Endodermal cell (in vitro differentiated cells): ENCODE results near the gene MRPS35. TPM values are rescaled to one million over a fixed set of nuclear protein-coding genes. Genes with fewer than 3 reads are reported as not detected.

Source experiments
- DNase-seq: peaks from one replicate; pipeline ENCODE4 v3.0.0-alpha.2; 2017
- H3K27ac ChIP-seq: 2 replicates; pipeline ENCODE4 v1.5.1; 2013; ENCODE audit warnings: mild to moderate bottlenecking, low read depth, low read length, moderate library complexity
- H3K27me3 ChIP-seq: 2 replicates; pipeline ENCODE4 v1.6.1; 2013; ENCODE audit warnings: mild to moderate bottlenecking, low read length, moderate library complexity; ENCODE audit not compliant: insufficient read depth, control insufficient read depth, poor library complexity, severe bottlenecking
- H3K36me3 ChIP-seq: 2 replicates; pipeline ENCODE4 v1.7.0; 2013; ENCODE audit warnings: mild to moderate bottlenecking, low read length, moderate library complexity; ENCODE audit not compliant: control insufficient read depth, insufficient read depth
- H3K4me1 ChIP-seq: one replicate; pipeline ENCODE4 v1.7.0; 2013; ENCODE audit warnings: low read length; ENCODE audit not compliant: control insufficient read depth, insufficient read depth
- H3K4me3 ChIP-seq: 2 replicates; pipeline ENCODE4 v1.5.1; 2013; ENCODE audit warnings: mild to moderate bottlenecking, low read length, moderate library complexity
- H3K9ac ChIP-seq: 2 replicates; pipeline ENCODE4 v1.6.1; 2013; ENCODE audit warnings: mild to moderate bottlenecking, low read length, moderate library complexity; ENCODE audit not compliant: poor library complexity, severe bottlenecking; ENCODE audit errors: extremely low read depth
- H3K9me3 ChIP-seq: 2 replicates; pipeline ENCODE4 v1.6.1; 2013; ENCODE audit warnings: mild to moderate bottlenecking, low read length, moderate library complexity; ENCODE audit not compliant: control insufficient read depth
- H3K27ac Mint-ChIP-seq: 2 replicates; pipeline ENCODE4 v1.8.0; 2020; ENCODE audit warnings: mixed read lengths
- H3K27me3 Mint-ChIP-seq: 2 replicates; pipeline ENCODE4 v1.8.0; 2021; ENCODE audit warnings: mild to moderate bottlenecking, mixed read lengths; ENCODE audit not compliant: insufficient read depth
- H3K36me3 Mint-ChIP-seq: 2 replicates; pipeline ENCODE4 v1.8.0; 2020; ENCODE audit warnings: low read depth, mixed read lengths
- H3K4me1 Mint-ChIP-seq: 2 replicates; pipeline ENCODE4 v1.8.0; 2020; ENCODE audit warnings: mixed read lengths
- H3K4me3 Mint-ChIP-seq: 2 replicates; pipeline ENCODE4 v1.8.0; 2020; ENCODE audit warnings: mild to moderate bottlenecking, moderate library complexity, mixed read lengths
- H3K9me3 Mint-ChIP-seq: 2 replicates; pipeline ENCODE4 v1.8.0; 2020; ENCODE audit warnings: mild to moderate bottlenecking, mixed read lengths
- WGBS, 2 experiments: methylation state at CpG; one replicate each; pipeline versions ENCODE4 v1.1.5 to v1.1.7; 2013; ENCODE audit warnings: missing lambda C conversion rate in 2 of 2, mixed read lengths in 1 of 2; ENCODE audit not compliant: insufficient coverage in 1 of 2, insufficient read length in 1 of 2; 5-methylcytosine and 5-hydroxymethylcytosine counted together
- total RNA-seq, 2 donors: library from RNA; stranded (reverse); fragmentation: NEBNext Ultra II Directional in 1 of 2; extraction: Animal tissue kit (Norgen Biotek cat#: 25700) in 1 of 2; gene quantifications; 2 replicates in 1 of 2; 3 replicates in 1 of 2; pipeline ENCODE4 v1.2.1, GENCODE V29; 2021
- TF ChIP-seq, protein P1 (sequence below): fragments of 200-600 bp; sonication (generic); conservative IDR thresholded peaks from 2 replicates; pipeline ENCODE4 v1.5.0; 2021; ENCODE audit warnings: antibody characterized with exemption, mild to moderate bottlenecking

The MRPS35 gene
- total RNA-seq, 2 donors from 2014 or later, result 33.7 to 62.6 TPM

- Mint-ChIP-seq H3K36me3 (peaks cover 70% of the 10 kb centered on the region), H3K4me1 (no peaks in the 10 kb centered on the region), H3K9me3 (no peaks in the 10 kb centered on the region), H3K27ac (no peak overlapping the region), H3K27me3 (no peaks in the 10 kb centered on the region), H3K4me3 (no peak overlapping the region)
- H3K9me3 ChIP-seq, result no peaks in the 10 kb centered on the region
- no peak for DNase-seq
- H3K27ac ChIP-seq, result no peak overlapping the region
- H3K27me3 ChIP-seq, result no peaks in the 10 kb centered on the region
- peaks cover 85% of the 10 kb centered on the region for H3K36me3 ChIP-seq
- TF ChIP-seq, protein P1, sequence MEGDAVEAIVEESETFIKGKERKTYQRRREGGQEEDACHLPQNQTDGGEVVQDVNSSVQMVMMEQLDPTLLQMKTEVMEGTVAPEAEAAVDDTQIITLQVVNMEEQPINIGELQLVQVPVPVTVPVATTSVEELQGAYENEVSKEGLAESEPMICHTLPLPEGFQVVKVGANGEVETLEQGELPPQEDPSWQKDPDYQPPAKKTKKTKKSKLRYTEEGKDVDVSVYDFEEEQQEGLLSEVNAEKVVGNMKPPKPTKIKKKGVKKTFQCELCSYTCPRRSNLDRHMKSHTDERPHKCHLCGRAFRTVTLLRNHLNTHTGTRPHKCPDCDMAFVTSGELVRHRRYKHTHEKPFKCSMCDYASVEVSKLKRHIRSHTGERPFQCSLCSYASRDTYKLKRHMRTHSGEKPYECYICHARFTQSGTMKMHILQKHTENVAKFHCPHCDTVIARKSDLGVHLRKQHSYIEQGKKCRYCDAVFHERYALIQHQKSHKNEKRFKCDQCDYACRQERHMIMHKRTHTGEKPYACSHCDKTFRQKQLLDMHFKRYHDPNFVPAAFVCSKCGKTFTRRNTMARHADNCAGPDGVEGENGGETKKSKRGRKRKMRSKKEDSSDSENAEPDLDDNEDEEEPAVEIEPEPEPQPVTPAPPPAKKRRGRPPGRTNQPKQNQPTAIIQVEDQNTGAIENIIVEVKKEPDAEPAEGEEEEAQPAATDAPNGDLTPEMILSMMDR, result no peak
- H3K4me3 ChIP-seq, result no peak overlapping the region
- no peak overlapping the region for H3K9ac ChIP-seq
- 93 to 94% methylated on average over 2 to 3 of the region's 3 CpGs for WGBS, 2 experiments
- H3K4me1 ChIP-seq, result no peaks in the 10 kb centered on the region
Measured at GRCh38 chr12:27688671-27689070, 22.0 kb upstream of the MRPS35 start.

DNA sequence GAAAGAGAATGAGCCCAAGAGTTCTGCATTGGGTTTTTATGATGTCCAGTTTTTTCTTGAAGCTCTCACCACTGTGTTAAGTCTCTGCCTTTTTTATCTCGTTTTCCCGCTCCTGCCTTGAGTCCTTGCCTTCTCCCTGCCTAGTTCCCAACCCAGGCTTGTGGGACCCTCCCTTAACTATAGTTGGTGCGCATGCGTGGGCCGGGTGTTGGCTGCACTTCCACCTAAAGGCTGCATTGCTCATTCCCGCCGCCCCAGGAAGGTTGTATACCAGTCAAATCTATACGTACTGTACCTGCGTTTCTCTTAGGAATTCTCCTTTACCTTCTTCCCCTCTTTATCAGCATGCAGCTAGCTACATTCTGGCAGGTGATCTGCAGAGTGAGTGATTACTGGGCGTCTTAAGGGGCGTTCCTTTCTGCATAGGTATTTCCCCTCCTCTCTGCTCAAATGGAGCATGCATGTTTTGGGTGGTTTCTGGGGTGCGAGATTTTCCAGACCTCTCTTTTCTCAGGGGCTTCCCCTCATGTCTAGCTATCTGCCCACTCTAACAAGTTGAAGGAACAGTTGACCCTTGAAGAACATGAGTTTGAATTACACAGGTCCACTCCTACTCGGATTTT is 21.0 kb upstream of the MRPS35 start:
- peaks cover 91% of the 10 kb centered on the region for H3K36me3 ChIP-seq
- no peaks in the 10 kb centered on the region for H3K9me3 ChIP-seq
- no peaks in the 10 kb centered on the region for H3K4me1 Mint-ChIP-seq
- no peaks in the 10 kb centered on the region for H3K4me1 ChIP-seq
- no peaks in the 10 kb centered on the region for H3K27me3 Mint-ChIP-seq
- H3K9me3 Mint-ChIP-seq, result no peaks in the 10 kb centered on the region
- H3K27me3 ChIP-seq, result no peaks in the 10 kb centered on the region
- no peak overlapping the region for H3K4me3 Mint-ChIP-seq
- TF ChIP-seq, protein P1, result no peak
- H3K27ac ChIP-seq, result no peak overlapping the region
- no peak overlapping the region for H3K4me3 ChIP-seq
- peaks cover 75% of the 10 kb centered on the region for H3K36me3 Mint-ChIP-seq
- no peak for DNase-seq
- 93 to 96% methylated on average over 8 to 13 of the region's 13 CpGs for WGBS, 2 experiments
- H3K9ac ChIP-seq, result no peak overlapping the region
- no peak overlapping the region for H3K27ac Mint-ChIP-seq

DNA sequence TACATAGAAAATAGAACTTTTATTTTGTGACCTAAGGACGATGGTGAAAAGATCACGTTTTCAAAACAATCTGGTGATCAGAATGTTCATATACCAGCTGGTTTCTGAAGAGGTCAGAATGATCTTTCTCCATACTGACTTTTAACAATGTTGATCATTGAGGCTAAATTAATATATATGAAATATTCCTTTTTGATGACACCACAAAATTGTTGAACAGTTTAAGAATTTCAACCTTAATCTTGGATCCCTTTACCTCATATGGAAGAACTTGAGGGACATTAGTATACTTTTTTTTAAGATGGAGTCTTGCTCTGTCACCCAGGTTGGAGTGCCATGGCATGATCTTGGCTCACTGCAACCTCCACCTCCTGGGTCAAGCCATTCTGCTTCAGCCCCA is 17.2 kb upstream of the MRPS35 start:
- Mint-ChIP-seq H3K27me3 (no peaks in the 10 kb centered on the region), H3K4me1 (no peaks in the 10 kb centered on the region), H3K36me3 (peaks cover 64% of the 10 kb centered on the region), H3K9me3 (no peaks in the 10 kb centered on the region), H3K4me3 (no peak overlapping the region), H3K27ac (no peak overlapping the region)
- 97% methylated on average over 2 of the region's 2 CpGs; no CpG with 5 or more reads in 1 of the 2 experiments for WGBS, 2 experiments
- peaks cover 88% of the 10 kb centered on the region for H3K36me3 ChIP-seq
- H3K27ac ChIP-seq, result no peak overlapping the region
- no peaks in the 10 kb centered on the region for H3K9me3 ChIP-seq
- H3K9ac ChIP-seq, result no peak overlapping the region
- no peaks in the 10 kb centered on the region for H3K4me1 ChIP-seq
- TF ChIP-seq, protein P1, result no peak
- no peak for DNase-seq
- no peaks in the 10 kb centered on the region for H3K27me3 ChIP-seq
- no peak overlapping the region for H3K4me3 ChIP-seq
